GM18502 (cell line): ENCODE data around the gene ANXA8.
"Not testable (repeated sequence)": the region's sequence is repeated elsewhere in the genome, so short reads cannot be mapped to it uniquely, and the experiment has no call there.

Experiments
- ATAC-seq: cut with Tn5 transposase; IDR thresholded peaks from one replicate; pipeline ENCODE4 v1.9.1; 2021; ENCODE audit warnings: mild to moderate bottlenecking; ENCODE audit not compliant: unreplicated experiment, poor library complexity

The ANXA8 gene, protein sequence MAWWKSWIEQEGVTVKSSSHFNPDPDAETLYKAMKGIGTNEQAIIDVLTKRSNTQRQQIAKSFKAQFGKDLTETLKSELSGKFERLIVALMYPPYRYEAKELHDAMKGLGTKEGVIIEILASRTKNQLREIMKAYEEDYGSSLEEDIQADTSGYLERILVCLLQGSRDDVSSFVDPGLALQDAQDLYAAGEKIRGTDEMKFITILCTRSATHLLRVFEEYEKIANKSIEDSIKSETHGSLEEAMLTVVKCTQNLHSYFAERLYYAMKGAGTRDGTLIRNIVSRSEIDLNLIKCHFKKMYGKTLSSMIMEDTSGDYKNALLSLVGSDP

GRCh38 chr10:47483923-47484322 lies at the start of gene ANXA8:
Gene ANXA8, minus strand, starts transcription at chr10:47484115. Its CDS starts 182 bp downstream, at chr10:47483933.
- ATAC-seq, result not testable (repeated sequence)

DNA sequence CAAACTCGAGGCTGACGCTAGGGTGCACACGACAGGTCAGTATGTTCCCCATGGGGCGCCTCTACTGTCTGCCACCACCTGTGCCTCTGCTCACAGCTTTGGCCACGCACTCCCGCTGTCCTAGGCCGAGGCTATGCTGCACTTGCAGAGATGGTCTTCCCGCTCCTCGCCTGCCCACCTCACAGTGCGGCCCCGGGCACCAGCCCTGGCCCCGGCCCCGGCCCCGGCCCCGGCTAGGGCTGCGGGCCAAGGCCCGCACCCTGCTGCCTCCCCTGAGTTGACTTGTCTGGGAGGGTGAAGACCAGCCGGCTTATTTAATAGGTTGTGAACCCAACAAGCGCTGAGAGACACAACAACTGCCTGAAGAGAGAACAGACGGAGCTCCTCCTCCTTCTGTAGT lies 39.6 kb upstream of the ANXA8 start, which contains the start of gene AGAP9:
Gene AGAP9, minus strand, starts transcription at position 164 of the 400 bp plus-strand sequence. Its CDS starts 112 bp downstream, at position 52.
- not testable (repeated sequence) for ATAC-seq

- ATAC-seq, result not testable (repeated sequence)
Measured at GRCh38 chr10:47502313-47502712, 18.4 kb upstream of the ANXA8 start.

DNA sequence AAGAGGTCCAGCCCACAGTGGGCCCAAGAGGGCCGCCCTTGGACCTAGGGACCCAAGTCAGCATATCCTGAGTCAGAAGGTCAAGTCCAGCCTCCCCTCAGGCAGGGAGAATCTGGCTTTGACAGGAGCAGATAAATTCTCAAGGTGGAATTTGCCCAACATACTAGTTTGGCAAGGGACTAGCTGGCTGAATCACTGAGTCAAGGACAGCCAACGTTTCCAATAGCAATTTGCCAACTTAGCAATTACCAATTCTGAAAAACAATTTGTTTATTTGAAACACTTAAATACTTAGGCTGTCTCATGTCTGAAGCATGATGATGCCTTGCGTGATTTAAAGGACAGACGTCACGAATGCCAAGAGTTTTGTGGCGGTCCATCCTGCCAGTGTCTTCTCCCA lies 10.3 kb upstream of the ANXA8 start:
- ATAC-seq, result not testable (repeated sequence)

GRCh38 chr10:47491600-47491999 lies 7.7 kb upstream of the ANXA8 start, which contains the start of gene FAM25G:
Gene FAM25G, minus strand, starts transcription at chr10:47491700. Its CDS starts 26 bp downstream, at chr10:47491674.
- ATAC-seq, result not testable (repeated sequence)

- ATAC-seq, result not testable (repeated sequence)
Measured at GRCh38 chr10:47489630-47490029, 5.7 kb upstream of the ANXA8 start.

DNA sequence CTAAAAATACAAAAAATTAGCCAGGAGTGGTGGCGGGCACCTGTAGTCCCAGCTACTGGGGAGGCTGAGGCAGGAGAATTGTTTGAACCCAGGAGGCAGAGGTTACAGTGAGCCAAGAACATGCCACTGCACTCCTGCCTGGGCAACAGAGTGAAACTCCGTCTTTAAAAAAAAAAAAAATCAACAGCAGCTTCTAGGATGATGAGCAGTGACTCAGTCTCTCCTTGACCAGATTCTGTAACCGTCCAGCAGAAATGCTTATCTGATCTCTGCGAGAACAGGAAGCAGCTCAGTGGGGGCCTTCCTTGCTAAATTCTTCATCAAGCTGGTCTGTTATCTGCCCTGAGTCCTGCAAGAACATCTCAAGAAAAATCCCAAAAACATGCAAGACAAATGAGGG lies 2.0 kb upstream of the ANXA8 start:
- ATAC-seq, result not testable (repeated sequence)

GRCh38 chr10:47484786-47485185 lies 871 bp upstream of the ANXA8 start:
- not testable (repeated sequence) for ATAC-seq

GRCh38 chr10:47482367-47482766 lies 1.5 kb downstream of the ANXA8 start:
- not testable (repeated sequence) for ATAC-seq

- ATAC-seq, result not testable (repeated sequence)
Measured at GRCh38 chr10:47481768-47482181, 2.1 kb downstream of the ANXA8 start.

DNA sequence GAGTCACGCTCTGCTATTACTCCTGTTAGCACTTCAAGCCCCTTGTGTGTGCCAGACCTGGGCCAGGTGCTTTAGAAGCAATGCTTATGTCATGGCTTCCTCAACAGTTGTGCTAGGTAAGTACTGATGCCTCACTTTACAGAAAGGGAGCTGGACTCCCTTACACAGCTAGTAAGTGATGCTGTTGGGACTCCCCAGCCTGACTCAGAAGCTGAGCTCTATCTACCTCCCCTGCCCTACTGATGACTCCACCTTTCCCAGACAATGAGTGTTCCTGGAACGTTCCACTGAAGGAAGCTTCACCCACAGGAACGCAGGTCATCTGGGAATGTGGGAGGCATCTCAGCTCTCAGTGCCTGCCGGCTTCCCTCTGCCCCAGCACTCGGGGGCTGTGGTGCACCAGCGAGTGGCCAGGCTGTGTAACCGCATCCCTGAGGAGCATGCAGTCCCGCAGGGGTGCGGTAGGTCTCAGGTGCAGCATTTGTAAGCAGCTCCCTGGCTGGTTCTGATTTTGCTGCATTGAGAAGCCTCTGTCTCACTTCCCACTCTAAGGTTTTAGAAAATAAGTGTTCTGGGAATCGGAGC lies 2.6 kb downstream of the ANXA8 start:
- ATAC-seq, result not testable (repeated sequence)

DNA sequence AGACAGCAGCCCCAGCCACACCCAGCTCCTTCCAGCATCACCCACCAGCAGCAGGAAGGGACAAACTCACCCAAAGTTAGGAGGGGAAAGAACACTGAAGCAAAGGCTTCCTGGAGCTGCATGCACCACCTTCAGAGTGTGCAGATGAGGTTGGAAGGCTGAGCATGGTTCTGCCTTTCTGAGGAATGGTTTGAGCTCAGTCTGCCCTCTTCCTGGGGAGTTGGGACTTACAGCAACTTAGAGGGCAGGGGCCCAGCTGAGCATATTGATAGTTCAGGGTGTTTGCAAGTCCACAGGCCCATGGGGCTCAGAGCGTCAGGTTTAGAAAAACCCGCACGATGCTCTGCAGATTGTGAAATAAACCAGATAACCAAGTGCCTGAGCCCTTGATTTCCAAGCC lies 3.8 kb downstream of the ANXA8 start:
- ATAC-seq, result not testable (repeated sequence)

DNA sequence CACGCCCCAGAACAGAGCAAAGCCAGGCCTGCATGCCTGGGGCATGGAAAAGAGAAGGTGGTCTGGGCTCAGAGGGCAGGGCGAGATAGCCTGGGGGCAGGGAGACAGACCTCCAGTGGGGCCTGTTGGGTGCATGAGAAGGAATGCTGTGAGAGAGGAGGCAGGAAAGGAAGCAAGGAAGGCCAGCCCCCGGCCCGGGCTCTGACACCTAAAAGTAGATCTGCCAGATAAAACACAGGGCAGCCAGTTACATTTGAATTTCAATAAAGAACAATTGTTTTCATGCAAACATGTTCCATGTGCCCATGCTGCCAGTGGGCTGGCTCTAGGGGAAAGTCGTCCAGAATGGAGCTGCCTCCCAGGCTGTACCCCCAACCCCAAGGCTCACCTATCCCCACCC lies 5.8 kb downstream of the ANXA8 start:
- ATAC-seq, result not testable (repeated sequence)

DNA sequence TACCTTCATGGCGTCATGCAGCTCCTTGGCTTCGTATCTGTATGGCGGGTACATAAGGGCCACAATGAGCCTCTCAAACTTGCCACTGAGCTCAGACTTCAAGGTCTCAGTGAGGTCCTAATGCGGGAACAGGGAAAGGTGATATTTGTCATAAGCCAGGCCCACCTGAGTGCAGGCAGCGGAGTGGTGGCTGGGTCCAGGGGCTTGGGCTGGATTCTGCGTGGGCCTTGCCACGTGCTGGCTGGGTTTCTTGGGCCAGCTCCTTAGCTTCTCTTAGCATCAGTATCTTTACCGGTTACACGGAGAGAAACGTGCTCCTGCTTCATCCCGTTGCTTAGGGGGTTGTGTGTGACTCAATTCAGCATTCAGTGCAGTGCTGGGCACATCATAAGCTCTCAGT lies 6.8 kb downstream of the ANXA8 start:
- not testable (repeated sequence) for ATAC-seq

- not testable (repeated sequence) for ATAC-seq
Measured at GRCh38 chr10:47475101-47475500, 8.8 kb downstream of the ANXA8 start.

DNA sequence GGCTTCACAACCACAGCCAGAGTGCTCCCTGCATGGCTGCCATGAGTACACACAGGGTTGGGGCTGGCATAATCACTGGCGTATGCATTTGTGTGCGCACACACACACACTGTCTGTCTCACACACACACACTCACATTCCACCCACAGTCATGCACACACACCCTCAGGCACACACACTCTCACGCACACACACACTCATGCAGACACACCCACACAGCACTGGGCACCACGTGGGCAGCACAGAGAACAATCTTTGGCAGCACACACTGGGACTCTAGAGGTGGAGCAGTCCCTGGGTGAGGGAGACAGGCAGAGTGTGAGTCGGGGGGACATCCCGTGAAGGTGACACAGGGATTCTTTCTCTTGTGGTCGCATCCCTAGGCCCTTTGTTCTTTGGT lies 10.4 kb downstream of the ANXA8 start:
- ATAC-seq, result not testable (repeated sequence)

DNA sequence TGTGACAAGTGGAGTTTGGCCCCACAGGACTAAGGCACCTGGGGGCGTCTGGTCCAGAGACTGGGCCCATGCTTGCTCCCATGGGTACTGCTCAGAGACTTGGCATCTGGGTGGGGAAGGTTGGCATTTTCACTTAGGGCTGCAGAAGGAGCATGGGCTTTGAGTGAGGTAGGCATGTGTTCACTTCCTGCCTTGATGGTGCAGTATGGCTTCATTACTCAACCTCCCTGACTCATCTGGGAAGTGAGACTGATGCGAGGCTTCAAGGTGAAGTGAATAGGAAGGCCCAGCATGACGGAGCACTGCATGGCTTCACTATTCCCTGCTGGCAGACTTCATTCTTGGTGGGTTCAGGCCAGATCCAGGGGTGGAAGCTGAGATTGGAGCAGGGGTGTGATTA lies 11.3 kb downstream of the ANXA8 start:
- peak; percentile 76 for ATAC-seq

DNA sequence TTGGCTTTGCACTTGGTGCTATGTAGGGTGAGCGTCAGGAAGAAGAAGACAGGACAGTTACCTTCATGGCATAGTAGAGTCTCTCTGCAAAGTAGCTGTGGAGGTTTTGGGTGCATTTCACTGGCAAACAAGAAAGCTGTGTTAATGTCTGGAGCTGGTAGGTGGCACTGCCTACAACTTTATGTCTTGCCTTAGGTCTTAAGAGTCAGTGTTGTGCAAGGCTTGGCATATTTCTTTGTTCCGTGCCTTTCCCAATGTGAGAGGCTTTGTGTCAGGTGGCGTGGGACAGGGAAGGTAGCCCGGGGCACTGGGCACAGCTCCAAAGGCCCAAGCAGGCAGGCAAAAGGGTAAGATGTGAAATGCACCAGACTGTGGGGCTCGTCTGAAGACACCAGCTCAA lies 11.8 kb downstream of the ANXA8 start:
- not testable (repeated sequence) for ATAC-seq

GRCh38 chr10:47468731-47469528 lies 15.0 kb downstream of the ANXA8 start:
- ATAC-seq, result not testable (repeated sequence)

GRCh38 chr10:47467957-47468356 lies 16.0 kb downstream of the ANXA8 start:
- not testable (repeated sequence) for ATAC-seq

DNA sequence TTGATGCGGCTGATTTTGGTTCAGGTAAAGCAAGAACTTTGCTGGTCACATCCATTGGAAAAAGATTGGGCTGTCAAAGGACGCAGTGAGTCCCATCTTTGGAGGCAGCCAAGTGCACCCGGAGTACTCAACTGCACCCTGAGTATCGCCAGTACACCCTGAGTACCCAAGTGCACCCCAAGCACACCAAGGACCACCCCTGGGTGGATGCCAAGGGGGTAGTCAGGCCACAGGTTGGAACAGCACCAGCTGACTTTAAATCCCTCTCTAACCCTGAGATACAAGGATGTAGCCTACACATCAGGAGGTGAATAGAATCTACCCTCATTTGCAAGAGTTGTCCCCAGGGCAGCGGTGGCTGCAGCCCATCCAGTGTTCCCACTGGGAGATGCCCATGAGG lies 16.5 kb downstream of the ANXA8 start:
- not testable (repeated sequence) for ATAC-seq
